A673 (cell line): ENCODE measurements around the gene SRCAP.

Source experiments
- CTCF ChIP-seq: fragments of 300-800, 200-600 bp; sonication (generic); conservative IDR thresholded peaks from 2 replicates; pipeline ENCODE4 v1.5.1; 2017; ENCODE audit warnings: low read depth, mild to moderate bottlenecking, antibody characterized with exemption, low read length, moderate library complexity, mixed read lengths
- EZH2 ChIP-seq: fragments of 200-600 bp; sonication (generic); IDR thresholded peaks from 2 replicates; pipeline ENCODE4 v1.6.1; 2017; ENCODE audit warnings: borderline replicate concordance, low read depth, mild to moderate bottlenecking, mixed read lengths, antibody characterized with exemption, low read length; ENCODE audit not compliant: poor library complexity, severe bottlenecking

GRCh38 chr16:30677931-30678585, 20.9 kb upstream of the SRCAP start:
- no peak for TF ChIP-seq CTCF
- no peak for TF ChIP-seq EZH2
